ENCODE data around the gene DLEC1. TPM values are rescaled to one million over a fixed set of nuclear protein-coding genes. Genes with fewer than 3 reads are reported as not detected.

Gene DLEC1
- total and polyA plus RNA-seq, 9 of the 15 experiments (the other 6 are each of a cell fraction or from before 2014, with no cell fraction given) = 0.07 to 0.08 TPM; not detected in 7

GRCh38 chr3:38088126-38089078 is 49.4 kb downstream of the DLEC1 start:
- POLR2A ChIA-PET = interaction anchor here (0.6 to 0.8 kb wide), 2 partner anchors 23 to 273 kb away, joined by 3 read pairs; no protein-coding TSS in a partner anchor
- peaks cover 31 to 32% of the 10 kb centered on the region in 2 experiments for H3K27me3 ChIP-seq (ENCODE audit: control insufficient read depth in 2 of 2, insufficient read depth in 2 of 2, low read length in 2 of 2)
- 2% methylated on average over 11 of the region's 11 CpGs for WGBS (ENCODE audit: insufficient coverage, low coverage, missing lambda C conversion rate)
- H3K36me3 ChIP-seq (ENCODE audit: control insufficient read depth, insufficient read depth, low read length) = no peaks in the 10 kb centered on the region
- no peak for ATAC-seq
- no peak for DNase-seq (ENCODE audit: extremely low read depth in 1 of 4, low spot score in 3 of 4)
- no peak overlapping the region for H3K9ac ChIP-seq (ENCODE audit: insufficient read depth in 1 of 2, low read depth in 2 of 2, low read length in 2 of 2)
- BruUV-seq (replicated peaks) = no TSS peak
- peaks cover 7% of the 10 kb centered on the region for H3K9me3 ChIP-seq (replicated peaks; ENCODE audit: control insufficient read depth, insufficient read depth, low read depth, low read length)
- H3K9me1 ChIP-seq (ENCODE audit: control insufficient read depth, insufficient read depth, low read length) = peaks cover 2% of the 10 kb centered on the region
- H2AFZ ChIP-seq (ENCODE audit: low read depth, low read length) = no peak overlapping the region
- no peaks in the 10 kb centered on the region for H3K4me1 ChIP-seq (replicated peaks in 1 of 2; ENCODE audit: control insufficient read depth in 2 of 2, insufficient read depth in 2 of 2, low read length in 2 of 2)
- intact Hi-C loops (cut with micrococcal nuclease) (no loop called here), in situ Hi-C loops (cut with MboI) (no loop called here)
- H4K20me1 ChIP-seq (replicated peaks; ENCODE audit: control insufficient read depth, insufficient read depth, low read length) = no peaks in the 10 kb centered on the region
- no peak overlapping the region for H3K4me2 ChIP-seq (ENCODE audit: insufficient read depth, low read length)
- H3K79me2 ChIP-seq (ENCODE audit: control insufficient read depth, insufficient read depth, low read length) = no peaks in the 10 kb centered on the region
- FAIRE-seq = no peak
- CTCF ChIA-PET (ENCODE audit: low intra/inter-chr PET ratio) = no interaction called here
- no peak overlapping the region for H3K4me3 ChIP-seq
- no peak overlapping the region for H3K27ac ChIP-seq (ENCODE audit: extremely low read depth, low read depth, low read length)
- no peak for TF ChIP-seq ZBTB40 (IDR thresholded peaks at IDR 0.05)
- no peak for TF ChIP-seq ZBTB40 (CRISPR knock-in tag; IDR thresholded peaks at IDR 0.05)
- no peak for TF ChIP-seq TOE1 (IDR thresholded peaks at IDR 0.05; ENCODE audit: borderline replicate concordance)
- no peak for TF ChIP-seq TOE1 (CRISPR knock-in tag; IDR thresholded peaks at IDR 0.05; ENCODE audit: borderline replicate concordance, low read depth)
- TF ChIP-seq THRAP3 (IDR thresholded peaks at IDR 0.05; ENCODE audit: borderline replicate concordance) = no peak
- no peak for TF ChIP-seq ZNF140 (CRISPR knock-in tag; IDR thresholded peaks at IDR 0.05)
- TF ChIP-seq ZEB2 (IDR thresholded peaks at IDR 0.05) = no peak
- TF ChIP-seq PYGO2 (tag; IDR thresholded peaks at IDR 0.05) = no peak
- TF ChIP-seq ETV5 (CRISPR knock-in tag; IDR thresholded peaks at IDR 0.05; ENCODE audit: low read depth) = no peak
- TF ChIP-seq SRSF7 (optimal IDR thresholded peaks at IDR 0.05; ENCODE audit: low read depth, low read length) = no peak
- TF ChIP-seq HMG20A (CRISPR knock-in tag; conservative IDR thresholded peaks at IDR 0.05) = no peak
- no peak for TF ChIP-seq ZSCAN32 (CRISPR knock-in tag; IDR thresholded peaks at IDR 0.05)
- TF ChIP-seq STAT5B (CRISPR knock-in tag; IDR thresholded peaks at IDR 0.05) = no peak
- TF ChIP-seq ZNF121 (CRISPR knock-in tag; conservative IDR thresholded peaks at IDR 0.05) = no peak
